GM19025 (cell line): ENCODE data around the gene PEX11A.
"Not testable (repeated sequence)": the region's sequence is repeated elsewhere in the genome, so short reads cannot be mapped to it uniquely, and the experiment has no call there.

ENCODE experiments used
- ATAC-seq: cut with Tn5 transposase; IDR thresholded peaks from one replicate; pipeline ENCODE4 v1.9.1; 2021; ENCODE audit warnings: mild to moderate bottlenecking, low read depth, moderate library complexity; ENCODE audit not compliant: unreplicated experiment

The PEX11A gene

GRCh38 chr15:89690276-89691218 is at the start of gene PEX11A, which contains the start of gene WDR93:
Gene PEX11A, minus strand, starts transcription at chr15:89690754. Its CDS starts 122 bp downstream, at chr15:89690632.
Gene WDR93, plus strand, starts transcription at chr15:89690811. Its CDS starts 10,936 bp downstream, at chr15:89701747.
- peak; percentile 83 for ATAC-seq

GRCh38 chr15:89740137-89740536 is 49.6 kb upstream of the PEX11A start:
- ATAC-seq, result peak; percentile 76

GRCh38 chr15:89735773-89736172 is 45.2 kb upstream of the PEX11A start:
- no peak for ATAC-seq

GRCh38 chr15:89732451-89733172 is 42.1 kb upstream of the PEX11A start:
- no peak for ATAC-seq

- no peak for ATAC-seq
Observed at GRCh38 chr15:89731275-89731674, 40.7 kb upstream of the PEX11A start.

GRCh38 chr15:89728254-89728653 is 37.7 kb upstream of the PEX11A start:
- ATAC-seq, result no peak

GRCh38 chr15:89725064-89725463 is 34.5 kb upstream of the PEX11A start:
- no peak for ATAC-seq

GRCh38 chr15:89724621-89725020 is 34.1 kb upstream of the PEX11A start:
- no peak for ATAC-seq

- no peak for ATAC-seq
Observed at GRCh38 chr15:89723031-89723430, 32.5 kb upstream of the PEX11A start.

- ATAC-seq, result no peak
Observed at GRCh38 chr15:89714775-89715174, 24.2 kb upstream of the PEX11A start.

GRCh38 chr15:89707577-89707976 is 17.0 kb upstream of the PEX11A start:
- no peak for ATAC-seq

- no peak for ATAC-seq
Observed at GRCh38 chr15:89704411-89704810, 13.9 kb upstream of the PEX11A start.

GRCh38 chr15:89695198-89695597 is 4.6 kb upstream of the PEX11A start:
- no peak for ATAC-seq

- no peak for ATAC-seq
Observed at GRCh38 chr15:89693696-89694095, 3.1 kb upstream of the PEX11A start.

GRCh38 chr15:89693091-89693490 is 2.5 kb upstream of the PEX11A start:
- ATAC-seq, result no peak

GRCh38 chr15:89689930-89690275 is 651 bp downstream of the PEX11A start:
- ATAC-seq, result not testable (repeated sequence)

GRCh38 chr15:89686522-89686921 is 4.0 kb downstream of the PEX11A start:
- ATAC-seq, result no peak

GRCh38 chr15:89685995-89686394 is 4.6 kb downstream of the PEX11A start:
- ATAC-seq, result no peak

GRCh38 chr15:89681146-89681545 is 9.4 kb downstream of the PEX11A start:
- no peak for ATAC-seq

- ATAC-seq, result no peak
Observed at GRCh38 chr15:89680282-89680873, 10.2 kb downstream of the PEX11A start.

GRCh38 chr15:89679212-89679611 is 11.3 kb downstream of the PEX11A start, which contains the start of gene PLIN1:
Gene PLIN1, minus strand, starts transcription at chr15:89679367. Its CDS starts 1,878 bp downstream, at chr15:89677489.
- ATAC-seq, result no peak
